Astrocyte of the cerebellum (primary cell): Measurements from ENCODE around the gene PRAF2.

Source experiments
- DNase-seq: peaks from one replicate; pipeline ENCODE4 v3.0.0-alpha.2; 2011; ENCODE audit warnings: low read depth
- H3K4me3 ChIP-seq: 2 replicates; pipeline ENCODE4 v1.5.1; 2011; ENCODE audit warnings: mild to moderate bottlenecking, low read depth, low read length, moderate library complexity
- in situ Hi-C: cut with HindIII; loops from 2 replicates; pipeline ENCODE4 v1.10.0; 2017; ENCODE audit warnings: low sequenced_read_pairs
- TF ChIP-seq, protein P1 (sequence below): IDR thresholded peaks from 2 replicates; pipeline ENCODE4 v1.5.1; 2012; ENCODE audit warnings: low read length, low read depth, moderate library complexity, mild to moderate bottlenecking; ENCODE audit errors: missing control alignments

PRAF2 gene

DNA sequence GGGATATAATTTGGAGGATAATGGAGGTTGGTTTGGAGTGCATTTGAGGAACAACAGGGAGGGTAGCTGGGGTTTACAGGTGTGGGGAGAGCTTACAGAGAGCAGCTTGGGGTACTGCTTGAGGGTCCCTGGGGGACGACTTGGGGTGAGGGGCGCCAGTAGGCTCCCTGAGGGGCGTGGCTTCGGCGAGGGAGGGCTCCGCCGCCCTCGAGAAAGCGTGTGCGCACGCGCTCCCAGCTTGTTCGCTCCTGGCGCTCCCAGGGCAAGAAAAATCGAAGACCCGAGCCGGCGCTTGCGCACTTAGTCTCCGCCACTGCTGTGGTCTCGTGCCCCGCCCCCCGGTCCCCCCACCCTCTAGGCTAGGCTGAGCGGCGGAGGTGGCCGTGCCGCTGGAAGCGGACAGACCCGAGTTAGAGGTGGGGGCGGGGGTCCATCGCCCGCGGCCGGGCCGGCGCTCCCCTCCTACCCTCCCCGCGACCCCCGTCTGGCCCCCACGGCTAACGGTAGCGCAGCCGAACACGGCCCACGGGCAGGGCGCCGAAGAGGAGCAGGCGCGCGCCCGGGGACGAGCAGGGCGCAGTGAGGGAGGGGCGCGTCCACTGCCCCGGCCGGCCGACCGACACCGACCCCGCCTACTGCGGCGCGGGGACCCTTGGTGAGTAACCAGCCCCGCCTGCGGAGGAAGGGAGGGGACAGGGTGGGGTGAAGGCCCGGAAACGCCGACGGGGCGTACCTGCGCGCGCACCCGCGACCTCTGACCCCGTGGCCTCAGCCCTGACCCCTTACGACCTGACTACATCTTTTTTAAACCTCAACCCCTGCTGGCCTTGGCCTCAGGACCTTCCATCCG, 20.4 kb downstream of the PRAF2 start:
- H3K4me3 ChIP-seq = peak overlapping the region; percentile 53

DNA sequence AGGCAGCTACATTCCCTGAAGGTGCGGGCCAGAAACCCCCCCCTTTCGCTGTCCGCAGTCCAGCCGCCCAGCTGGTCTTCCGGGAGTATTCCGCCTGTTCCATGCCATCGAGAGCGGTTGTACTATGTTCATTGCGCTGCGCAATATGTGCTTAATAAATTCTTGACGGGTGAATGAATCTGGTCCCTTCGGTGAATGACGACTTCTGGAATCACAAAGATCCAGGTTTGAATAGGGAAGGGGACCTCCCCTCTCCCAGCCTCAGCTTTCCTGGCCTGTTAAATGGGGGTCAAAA, 29.9 kb downstream of the PRAF2 start:
- no peak overlapping the region for H3K4me3 ChIP-seq
- DNase-seq = no peak
- in situ Hi-C loops = no loop called here
- TF ChIP-seq, protein P1, sequence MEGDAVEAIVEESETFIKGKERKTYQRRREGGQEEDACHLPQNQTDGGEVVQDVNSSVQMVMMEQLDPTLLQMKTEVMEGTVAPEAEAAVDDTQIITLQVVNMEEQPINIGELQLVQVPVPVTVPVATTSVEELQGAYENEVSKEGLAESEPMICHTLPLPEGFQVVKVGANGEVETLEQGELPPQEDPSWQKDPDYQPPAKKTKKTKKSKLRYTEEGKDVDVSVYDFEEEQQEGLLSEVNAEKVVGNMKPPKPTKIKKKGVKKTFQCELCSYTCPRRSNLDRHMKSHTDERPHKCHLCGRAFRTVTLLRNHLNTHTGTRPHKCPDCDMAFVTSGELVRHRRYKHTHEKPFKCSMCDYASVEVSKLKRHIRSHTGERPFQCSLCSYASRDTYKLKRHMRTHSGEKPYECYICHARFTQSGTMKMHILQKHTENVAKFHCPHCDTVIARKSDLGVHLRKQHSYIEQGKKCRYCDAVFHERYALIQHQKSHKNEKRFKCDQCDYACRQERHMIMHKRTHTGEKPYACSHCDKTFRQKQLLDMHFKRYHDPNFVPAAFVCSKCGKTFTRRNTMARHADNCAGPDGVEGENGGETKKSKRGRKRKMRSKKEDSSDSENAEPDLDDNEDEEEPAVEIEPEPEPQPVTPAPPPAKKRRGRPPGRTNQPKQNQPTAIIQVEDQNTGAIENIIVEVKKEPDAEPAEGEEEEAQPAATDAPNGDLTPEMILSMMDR = no peak

More for the DNA sequence above, 20.4 kb downstream of the PRAF2 start:
- TF ChIP-seq, protein P1 = no peak
- in situ Hi-C loops = no loop called here
- peak; percentile 18 for DNase-seq

DNA sequence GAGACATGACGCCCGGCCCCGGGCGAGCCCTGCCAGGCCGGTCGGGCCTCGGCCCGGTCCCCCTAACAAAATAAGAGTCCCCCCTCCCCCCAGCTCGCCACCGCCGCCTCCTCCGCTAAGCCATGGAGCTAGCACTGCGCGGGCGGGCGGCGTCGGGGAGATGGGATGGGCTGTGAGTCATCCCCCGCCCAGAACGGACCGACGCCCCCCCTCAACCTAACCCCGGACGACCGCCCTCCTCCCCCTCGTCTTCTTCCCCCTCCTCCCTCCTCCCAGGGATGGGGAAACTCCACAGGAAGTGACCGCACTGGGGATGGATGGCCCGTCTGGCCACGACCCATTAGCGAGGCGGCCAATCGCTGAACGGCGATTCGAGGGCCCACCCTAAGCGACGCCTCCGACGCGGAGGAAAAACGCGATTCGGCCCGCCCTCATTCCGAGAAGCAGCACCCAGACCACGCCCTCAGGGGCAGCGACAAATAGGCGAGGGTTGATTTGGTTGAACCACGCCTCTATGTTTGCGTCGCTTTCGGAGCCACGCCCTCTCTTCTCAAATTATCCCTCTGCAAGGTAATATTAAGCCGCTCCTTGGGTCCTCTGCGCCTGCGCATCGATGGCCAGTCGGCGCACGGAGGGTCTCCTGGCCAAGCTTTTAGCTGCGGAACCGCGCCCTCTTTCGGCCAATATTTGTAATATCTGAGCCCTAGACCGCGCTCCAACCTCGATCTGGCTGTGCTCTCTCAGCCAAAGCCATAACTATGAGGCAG, 30.4 kb downstream of the PRAF2 start, which contains the start of gene TFE3:
TSS of gene TFE3 (minus strand) at position 138 of the 767 bp plus-strand sequence. CDS start at position 7, 131 bp downstream.
- in situ Hi-C loops = no loop called here
- DNase-seq = peak; percentile 97
- TF ChIP-seq, protein P1 = peak; percentile 57
- H3K4me3 ChIP-seq = peak within 1 kb of the TSS; percentile 70

DNA sequence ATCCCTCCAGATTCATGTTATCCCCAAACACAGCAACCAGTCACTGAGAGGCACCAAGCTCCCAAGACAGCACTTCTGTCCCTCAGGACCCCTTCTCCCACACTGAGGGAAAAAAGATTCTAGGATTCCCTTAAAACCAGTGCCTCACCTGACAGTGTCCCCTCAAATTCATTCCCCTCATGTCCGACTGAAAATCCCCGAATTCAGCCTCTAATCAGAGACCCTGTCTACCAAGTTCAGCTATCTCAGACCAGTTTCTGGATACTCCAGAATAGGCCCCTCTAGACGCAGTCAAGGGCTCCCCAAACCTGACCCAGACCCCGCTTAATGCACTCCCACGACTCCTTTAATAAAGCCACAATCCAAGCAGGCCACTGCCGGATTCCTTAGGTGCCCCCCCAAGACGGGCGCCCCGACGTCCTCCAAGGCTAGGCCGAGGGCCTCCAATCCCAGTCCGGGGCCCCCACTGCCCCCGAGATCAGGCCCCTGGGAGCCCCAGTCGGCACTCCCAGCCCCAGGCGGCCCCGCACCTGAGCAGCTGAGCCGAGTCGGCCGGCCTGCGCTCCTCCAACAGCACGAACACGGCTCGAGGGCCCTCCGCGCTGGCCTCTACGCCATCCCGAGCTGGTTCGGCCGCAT, 31.1 kb downstream of the PRAF2 start:
- no peak for DNase-seq
- TF ChIP-seq, protein P1 = no peak
- in situ Hi-C loops = no loop called here
- peak overlapping the region; percentile 70 for H3K4me3 ChIP-seq

DNA sequence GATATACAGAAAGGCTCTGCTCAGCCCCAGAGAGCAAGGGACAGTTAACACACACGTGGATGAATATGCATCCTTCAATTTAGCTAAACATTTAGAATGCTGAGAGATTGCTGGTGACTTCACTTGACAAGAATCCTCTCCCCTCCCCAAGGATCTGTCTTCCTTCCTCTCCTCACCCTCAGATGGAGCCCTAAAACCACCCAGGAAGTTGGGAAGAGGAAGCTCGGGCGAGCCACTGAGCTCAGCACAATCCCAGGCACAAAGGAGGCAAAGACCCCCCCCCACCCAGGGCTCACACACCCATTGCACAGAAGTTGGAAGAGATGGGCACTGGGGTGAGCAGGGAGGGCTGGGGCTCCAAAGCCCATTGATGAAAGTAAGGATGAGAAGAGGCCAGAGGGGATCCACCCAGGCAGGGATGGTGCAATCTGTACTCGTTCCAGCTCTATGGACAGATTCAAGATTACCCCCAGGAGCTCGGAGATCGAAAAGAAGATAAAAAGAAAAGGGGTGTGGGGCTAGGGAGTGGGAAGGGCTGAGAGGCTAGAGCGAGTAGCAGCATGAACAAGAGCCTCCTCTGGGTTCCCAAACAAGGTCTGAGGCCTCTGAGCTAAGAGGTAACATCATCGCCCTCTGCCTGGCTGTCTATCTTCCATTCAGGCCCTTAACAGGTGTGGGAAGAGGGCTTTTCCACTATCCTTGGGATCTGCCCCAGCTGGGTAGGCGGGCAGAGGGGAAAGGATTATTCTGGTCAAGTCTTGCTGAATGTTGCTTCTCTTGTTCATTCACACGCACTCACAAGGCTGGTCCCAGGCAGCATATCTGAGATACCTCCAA, 31.8 kb downstream of the PRAF2 start:
- DNase-seq = no peak
- peak overlapping the region; percentile 70 for H3K4me3 ChIP-seq
- in situ Hi-C loops = no loop called here
- TF ChIP-seq, protein P1 = no peak

DNA sequence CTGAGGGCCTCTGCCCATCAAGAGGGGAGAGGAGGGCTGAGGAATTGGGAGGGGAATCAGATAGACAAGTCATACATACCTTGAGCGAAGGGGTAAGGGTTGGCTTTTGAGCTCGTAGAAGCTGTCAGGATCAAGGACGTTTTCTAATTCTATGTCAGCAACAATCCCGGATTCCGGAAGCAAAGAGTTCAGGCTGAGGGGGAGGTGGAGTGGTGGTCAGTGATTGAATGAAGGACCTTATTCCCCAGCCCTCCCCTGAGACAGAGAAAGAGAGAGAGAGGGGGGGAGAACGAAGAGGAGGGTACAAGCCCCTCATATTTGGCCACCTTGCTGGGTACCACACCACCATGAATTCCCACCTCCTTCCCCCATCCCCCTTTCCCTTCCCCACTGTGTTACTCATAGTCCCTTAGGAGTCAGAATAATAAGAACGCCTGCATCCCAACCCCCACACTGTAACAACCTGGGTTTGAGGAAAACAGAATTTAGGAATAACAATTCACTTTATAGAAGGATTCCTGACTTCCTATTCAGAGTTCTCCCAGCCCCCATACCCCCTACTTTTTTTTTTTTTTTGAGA, 33.3 kb downstream of the PRAF2 start:
- peak overlapping the region; percentile 70 for H3K4me3 ChIP-seq
- no peak for DNase-seq
- TF ChIP-seq, protein P1 = no peak
- in situ Hi-C loops = no loop called here
